ENCODE data around the gene SLC6A16. TPM values are rescaled to one million over a fixed set of nuclear protein-coding genes. Genes with fewer than 3 reads are reported as not detected.

The SLC6A16 gene
- total RNA-seq, 1 experiment from 2014 or later, result 5.0 TPM

GRCh38 chr19:49287141-49287770 is 37.7 kb downstream of the SLC6A16 start:
- Histone ChIP-seq H3K4me2 (ENCODE audit: low read length) (no peak overlapping the region), H3K79me2 (ENCODE audit: insufficient read depth, low read length) (no peaks in the 10 kb centered on the region), H3K9me3 (ENCODE audit: control insufficient read depth in 1 of 2, insufficient read depth in 1 of 2, low read depth in 1 of 2, low read length in 2 of 2) (no peaks in the 10 kb centered on the region), H3K27ac (ENCODE audit: low read depth, low read length) (no peak overlapping the region), H3K27me3 (ENCODE audit: insufficient read depth, low read length) (no peaks in the 10 kb centered on the region), H4K20me1 (ENCODE audit: insufficient read depth) (no peaks in the 10 kb centered on the region), H2AFZ (ENCODE audit: low read depth, low read length, poor library complexity, severe bottlenecking) (no peak overlapping the region), H3K36me3 (ENCODE audit: control insufficient read depth in 1 of 2, insufficient read depth in 2 of 2, low read length in 2 of 2) (no peaks in the 10 kb centered on the region), H3K4me1 (ENCODE audit: control insufficient read depth in 1 of 2, insufficient read depth in 2 of 2, low read length in 2 of 2) (no peaks in the 10 kb centered on the region), H3K9ac (ENCODE audit: low read length) (no peak overlapping the region), H3K4me3 (replicated peaks in 1 of 2; ENCODE audit: low read depth in 1 of 2, low read length in 2 of 2) (no peak overlapping the region), H3K9me2 (ENCODE audit: insufficient read depth) (no peaks in the 10 kb centered on the region)
- no TSS peak for BruUV-seq (replicated peaks)
- RAD21 ChIA-PET (ENCODE audit: low non-redundant PET in 1 of 2, low total read pairs in 2 of 2, uncharacterized antibody in 2 of 2, unreplicated experiment in 2 of 2), result no interaction called here
- DNase-seq (ENCODE audit: low read depth, low spot score) (no peak), ATAC-seq (no peak)
- POLR2A ChIA-PET, result no interaction called here
- intact Hi-C loops (cut with micrococcal nuclease), result no loop called here
- CTCF ChIA-PET, result no interaction called here
- TF ChIP-seq CTCF (IDR thresholded peaks at IDR 0.05 in 2 of 3, conservative IDR thresholded peaks at IDR 0.05 in 1 of 3; ENCODE audit: borderline replicate concordance in 1 of 3, insufficient read depth in 1 of 3, low read depth in 2 of 3, low read length in 2 of 3), result no peak
- no peak for TF ChIP-seq ZFX (IDR thresholded peaks at IDR 0.05)
- TF ChIP-seq ELF1 (IDR thresholded peaks at IDR 0.05; ENCODE audit: borderline replicate concordance, low read depth), result no peak
- no peak for TF ChIP-seq POLR2A (IDR thresholded peaks at IDR 0.05; ENCODE audit: borderline replicate concordance, extremely low read depth, insufficient read depth, insufficient read length)
- no peak for TF ChIP-seq CEBPB (IDR thresholded peaks at IDR 0.05; ENCODE audit: low read depth)
- TF ChIP-seq SIN3A (IDR thresholded peaks at IDR 0.05; ENCODE audit: low read depth), result no peak
- no peak for TF ChIP-seq EZH2 (IDR thresholded peaks at IDR 0.05)
- no peak for TF ChIP-seq EZH2phosphoT487 (IDR thresholded peaks at IDR 0.05; ENCODE audit: borderline replicate concordance)
- no peak for TF ChIP-seq POLR2AphosphoS5 (IDR thresholded peaks at IDR 0.05; ENCODE audit: low read depth, low read length)
- no peak for TF ChIP-seq CBX3 (IDR thresholded peaks at IDR 0.05; ENCODE audit: low read depth)
- no peak for TF ChIP-seq TCF7L2 (IDR thresholded peaks at IDR 0.05; ENCODE audit: borderline replicate concordance, extremely low read depth, insufficient read depth, insufficient read length)
- TF ChIP-seq ZNF274 (IDR thresholded peaks at IDR 0.05; ENCODE audit: low read depth, low read length), result no peak
- TF ChIP-seq FOSL1 (IDR thresholded peaks at IDR 0.05; ENCODE audit: low read depth), result no peak
- TF ChIP-seq ATF3 (IDR thresholded peaks at IDR 0.05), result no peak
- TF ChIP-seq SP1 (IDR thresholded peaks at IDR 0.05; ENCODE audit: low read depth), result no peak

Measured in HCT116 (cell line).